Transverse colon (tissue), 4 donors: ENCODE measurements around the gene LNX2.

Experiments used
- POLR2AphosphoS5 ChIP-seq, 3 donors: sonication (generic); formaldehyde crosslinking; IDR thresholded peaks; one replicate each; pipeline ENCODE4 v1.6.1; 2016; ENCODE audit warnings: antibody characterized with exemption in 3 of 3
- TF ChIP-seq, protein P1 (sequence below), 5 experiments: fragments of 200-600 bp in 3 of 5; fragments of 450-650 bp in 2 of 5; sonication (generic) in 3 of 5; IDR thresholded peaks; 1 replicate in 2 of 5; 2 replicates in 3 of 5; pipeline ENCODE4 v1.5.1; 2016 to 2017; ENCODE audit warnings: antibody characterized with exemption in 5 of 5, inconsistent platforms in 3 of 5, mild to moderate bottlenecking in 2 of 5, moderate library complexity in 1 of 5

DNA sequence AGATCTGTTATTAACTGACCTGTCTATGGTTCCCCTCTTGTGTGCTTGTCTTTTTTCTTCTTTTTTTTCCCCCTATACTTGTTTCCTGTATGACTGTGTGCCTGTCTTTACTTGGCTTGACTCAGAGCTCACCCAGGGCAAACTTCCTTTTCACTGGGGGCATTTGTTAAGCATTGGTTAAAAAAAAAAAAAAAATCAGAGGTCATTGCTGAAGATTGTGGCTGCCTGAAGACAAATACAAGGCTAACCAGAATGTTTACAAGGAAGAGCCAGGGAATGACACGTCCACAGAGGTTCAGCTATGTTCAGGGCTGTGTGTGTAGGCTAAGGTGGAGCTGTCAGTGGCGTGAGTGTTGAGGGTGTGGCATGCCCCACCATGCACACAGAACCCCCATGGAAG is 47.1 kb downstream of the LNX2 start:
- TF ChIP-seq, protein P1, sequence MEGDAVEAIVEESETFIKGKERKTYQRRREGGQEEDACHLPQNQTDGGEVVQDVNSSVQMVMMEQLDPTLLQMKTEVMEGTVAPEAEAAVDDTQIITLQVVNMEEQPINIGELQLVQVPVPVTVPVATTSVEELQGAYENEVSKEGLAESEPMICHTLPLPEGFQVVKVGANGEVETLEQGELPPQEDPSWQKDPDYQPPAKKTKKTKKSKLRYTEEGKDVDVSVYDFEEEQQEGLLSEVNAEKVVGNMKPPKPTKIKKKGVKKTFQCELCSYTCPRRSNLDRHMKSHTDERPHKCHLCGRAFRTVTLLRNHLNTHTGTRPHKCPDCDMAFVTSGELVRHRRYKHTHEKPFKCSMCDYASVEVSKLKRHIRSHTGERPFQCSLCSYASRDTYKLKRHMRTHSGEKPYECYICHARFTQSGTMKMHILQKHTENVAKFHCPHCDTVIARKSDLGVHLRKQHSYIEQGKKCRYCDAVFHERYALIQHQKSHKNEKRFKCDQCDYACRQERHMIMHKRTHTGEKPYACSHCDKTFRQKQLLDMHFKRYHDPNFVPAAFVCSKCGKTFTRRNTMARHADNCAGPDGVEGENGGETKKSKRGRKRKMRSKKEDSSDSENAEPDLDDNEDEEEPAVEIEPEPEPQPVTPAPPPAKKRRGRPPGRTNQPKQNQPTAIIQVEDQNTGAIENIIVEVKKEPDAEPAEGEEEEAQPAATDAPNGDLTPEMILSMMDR (IDR thresholded peaks at IDR 0.05) = no peak
- TF ChIP-seq POLR2AphosphoS5 (IDR thresholded peaks at IDR 0.05) = no peak
